ENCODE measurements around the gene KPNA5.

Gene KPNA5

DNA sequence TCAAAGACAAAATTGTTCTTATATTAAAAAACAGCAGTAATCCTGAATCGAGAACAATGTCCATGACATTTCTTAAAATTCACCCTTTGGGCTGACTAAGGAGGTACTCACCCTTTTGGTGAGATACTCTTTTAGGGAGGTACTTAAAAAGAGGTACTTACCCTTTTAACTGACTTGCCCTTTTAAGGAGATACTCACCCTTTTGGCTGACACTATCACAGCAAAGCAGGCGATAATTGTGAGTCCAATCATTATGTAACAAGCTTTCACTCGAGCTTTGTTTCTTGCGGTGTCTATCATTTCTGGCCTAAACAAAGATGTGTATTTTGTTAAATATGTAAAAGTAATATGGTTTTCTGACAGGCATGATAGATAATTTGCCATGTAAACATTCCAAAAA is 80.8 kb downstream of the KPNA5 start:
- Histone ChIP-seq H3K9ac (no peak overlapping the region), H3K36me3 (ENCODE audit: insufficient read depth) (no peaks in the 10 kb centered on the region), H3K4me1 (ENCODE audit: low read depth, poor library complexity, severe bottlenecking) (no peaks in the 10 kb centered on the region), H3K27ac (no peak overlapping the region), H2AFZ (ENCODE audit: low read depth) (no peak overlapping the region), H3K4me2 (no peak overlapping the region), H3K27me3 (ENCODE audit: insufficient read depth, low read depth) (no peaks in the 10 kb centered on the region), H3K4me3 (IDR thresholded peaks at IDR 0.05; ENCODE audit: insufficient read depth, low read depth, low read length) (no peak overlapping the region), H4K20me1 (ENCODE audit: insufficient read depth) (no peaks in the 10 kb centered on the region), H3K79me2 (ENCODE audit: insufficient read depth, low read depth) (no peaks in the 10 kb centered on the region)
- TF ChIP-seq, protein P1, sequence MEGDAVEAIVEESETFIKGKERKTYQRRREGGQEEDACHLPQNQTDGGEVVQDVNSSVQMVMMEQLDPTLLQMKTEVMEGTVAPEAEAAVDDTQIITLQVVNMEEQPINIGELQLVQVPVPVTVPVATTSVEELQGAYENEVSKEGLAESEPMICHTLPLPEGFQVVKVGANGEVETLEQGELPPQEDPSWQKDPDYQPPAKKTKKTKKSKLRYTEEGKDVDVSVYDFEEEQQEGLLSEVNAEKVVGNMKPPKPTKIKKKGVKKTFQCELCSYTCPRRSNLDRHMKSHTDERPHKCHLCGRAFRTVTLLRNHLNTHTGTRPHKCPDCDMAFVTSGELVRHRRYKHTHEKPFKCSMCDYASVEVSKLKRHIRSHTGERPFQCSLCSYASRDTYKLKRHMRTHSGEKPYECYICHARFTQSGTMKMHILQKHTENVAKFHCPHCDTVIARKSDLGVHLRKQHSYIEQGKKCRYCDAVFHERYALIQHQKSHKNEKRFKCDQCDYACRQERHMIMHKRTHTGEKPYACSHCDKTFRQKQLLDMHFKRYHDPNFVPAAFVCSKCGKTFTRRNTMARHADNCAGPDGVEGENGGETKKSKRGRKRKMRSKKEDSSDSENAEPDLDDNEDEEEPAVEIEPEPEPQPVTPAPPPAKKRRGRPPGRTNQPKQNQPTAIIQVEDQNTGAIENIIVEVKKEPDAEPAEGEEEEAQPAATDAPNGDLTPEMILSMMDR (conservative IDR thresholded peaks at IDR 0.05; ENCODE audit: low read depth, low read length), result no peak

DNA sequence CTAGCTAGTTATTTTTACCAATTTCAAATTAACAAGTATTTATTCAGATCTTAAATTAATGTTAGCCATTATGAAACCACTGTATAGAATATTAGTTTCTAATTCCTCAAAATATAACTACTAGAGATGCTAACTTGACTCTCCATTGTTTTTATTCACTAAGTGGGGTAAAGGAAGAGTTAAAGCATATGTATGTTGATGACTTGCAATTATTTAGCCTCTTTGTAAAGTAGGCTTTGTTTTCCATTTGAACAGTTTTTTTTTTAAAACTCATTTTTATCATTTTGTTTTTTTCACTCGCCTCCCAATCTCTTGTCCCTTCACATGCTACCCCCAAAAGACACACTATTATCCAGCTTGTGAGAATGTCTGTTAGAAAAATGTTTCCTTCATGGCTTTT is 81.2 kb downstream of the KPNA5 start:
- Histone ChIP-seq H2AFZ (ENCODE audit: low read depth) (no peak overlapping the region), H3K4me1 (ENCODE audit: low read depth, poor library complexity, severe bottlenecking) (no peaks in the 10 kb centered on the region), H3K4me2 (no peak overlapping the region), H3K36me3 (ENCODE audit: insufficient read depth) (no peaks in the 10 kb centered on the region), H4K20me1 (ENCODE audit: insufficient read depth) (no peaks in the 10 kb centered on the region), H3K27me3 (ENCODE audit: insufficient read depth, low read depth) (no peaks in the 10 kb centered on the region), H3K9ac (no peak overlapping the region), H3K79me2 (ENCODE audit: insufficient read depth, low read depth) (no peaks in the 10 kb centered on the region), H3K27ac (no peak overlapping the region), H3K4me3 (IDR thresholded peaks at IDR 0.05; ENCODE audit: insufficient read depth, low read depth, low read length) (no peak overlapping the region)
- TF ChIP-seq, protein P1 (conservative IDR thresholded peaks at IDR 0.05; ENCODE audit: low read depth, low read length), result no peak

DNA sequence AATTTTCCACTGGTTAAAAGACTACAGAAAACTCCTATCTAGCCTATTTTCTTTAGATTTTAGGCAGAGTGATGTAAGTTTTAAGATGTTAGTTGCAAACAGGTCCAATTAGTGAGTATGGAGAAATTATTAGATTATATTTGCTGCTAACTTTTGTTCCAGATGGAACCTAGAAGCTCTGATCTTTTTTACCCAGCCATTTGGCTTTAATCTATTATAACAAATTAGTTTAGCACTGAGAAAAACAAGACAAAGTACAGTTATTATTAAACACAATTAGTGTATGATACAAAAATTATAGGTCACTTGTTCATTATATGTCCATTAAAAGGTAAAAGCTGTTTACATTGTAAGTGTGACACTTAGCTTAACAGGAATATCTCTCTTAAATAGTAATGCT is 82.0 kb downstream of the KPNA5 start:
- H3K27ac ChIP-seq, result no peak overlapping the region
- TF ChIP-seq, protein P1 (conservative IDR thresholded peaks at IDR 0.05; ENCODE audit: low read depth, low read length), result no peak
- no peaks in the 10 kb centered on the region for H3K27me3 ChIP-seq (ENCODE audit: insufficient read depth, low read depth)
- H3K4me2 ChIP-seq, result no peak overlapping the region
- no peak overlapping the region for H3K9ac ChIP-seq
- no peak overlapping the region for H2AFZ ChIP-seq (ENCODE audit: low read depth)
- H3K4me3 ChIP-seq (IDR thresholded peaks at IDR 0.05; ENCODE audit: insufficient read depth, low read depth, low read length), result no peak overlapping the region
- H3K36me3 ChIP-seq (ENCODE audit: insufficient read depth), result no peaks in the 10 kb centered on the region
- no peaks in the 10 kb centered on the region for H4K20me1 ChIP-seq (ENCODE audit: insufficient read depth)
- no peaks in the 10 kb centered on the region for H3K4me1 ChIP-seq (ENCODE audit: low read depth, poor library complexity, severe bottlenecking)
- no peaks in the 10 kb centered on the region for H3K79me2 ChIP-seq (ENCODE audit: insufficient read depth, low read depth)

DNA sequence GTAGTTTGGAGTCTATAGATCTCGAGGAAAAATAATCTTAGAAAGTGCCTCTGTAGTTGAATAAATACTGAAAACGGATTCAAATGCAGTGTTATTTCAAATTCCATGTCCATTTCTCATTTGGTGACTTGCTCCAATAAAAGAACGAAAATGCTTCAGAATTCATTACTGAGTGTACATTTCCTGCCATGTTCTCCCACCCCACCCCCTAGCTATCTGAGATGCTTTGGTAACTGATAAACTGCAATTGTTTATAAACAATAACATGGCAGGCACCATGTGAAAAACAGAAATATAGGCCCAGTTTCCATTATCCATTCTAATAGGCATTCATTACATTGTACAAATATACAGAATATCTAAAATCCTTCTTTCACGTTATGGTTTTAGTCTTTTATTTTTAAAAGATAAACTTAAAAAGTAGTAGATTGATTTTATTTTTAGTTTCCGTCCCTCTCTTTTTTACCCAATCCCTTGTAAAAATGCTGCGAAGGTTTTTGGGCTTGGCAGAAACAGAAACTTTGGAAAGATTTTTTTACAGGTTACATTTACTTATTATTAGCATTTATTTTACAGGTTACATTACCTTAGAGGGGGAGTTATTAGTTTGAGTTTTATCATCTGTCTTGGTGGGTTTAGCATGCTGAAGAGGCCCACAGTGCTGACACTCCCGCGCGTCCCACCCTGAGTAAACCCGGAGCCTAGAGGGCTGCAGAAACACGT is 83.1 kb downstream of the KPNA5 start:
- H3K4me1 ChIP-seq (ENCODE audit: low read depth, poor library complexity, severe bottlenecking), result no peaks in the 10 kb centered on the region
- H3K9ac ChIP-seq, result no peak overlapping the region
- no peaks in the 10 kb centered on the region for H4K20me1 ChIP-seq (ENCODE audit: insufficient read depth)
- TF ChIP-seq, protein P1 (conservative IDR thresholded peaks at IDR 0.05; ENCODE audit: low read depth, low read length), result no peak
- H3K36me3 ChIP-seq (ENCODE audit: insufficient read depth), result no peaks in the 10 kb centered on the region
- H3K79me2 ChIP-seq (ENCODE audit: insufficient read depth, low read depth), result no peaks in the 10 kb centered on the region
- no peak overlapping the region for H2AFZ ChIP-seq (ENCODE audit: low read depth)
- no peaks in the 10 kb centered on the region for H3K27me3 ChIP-seq (ENCODE audit: insufficient read depth, low read depth)
- no peak overlapping the region for H3K4me3 ChIP-seq (IDR thresholded peaks at IDR 0.05; ENCODE audit: insufficient read depth, low read depth, low read length)
- no peak overlapping the region for H3K27ac ChIP-seq
- no peak overlapping the region for H3K4me2 ChIP-seq

Data from KMS-11 (cell line).